ENCODE measurements around the gene AP5Z1.

The AP5Z1 gene

GRCh38 chr7:4739528-4739992, 35.9 kb upstream of the AP5Z1 start:
- peak; percentile 75 for DNase-seq (ENCODE audit: low read depth, low spot score)
- in situ Hi-C loops (cut with HindIII; ENCODE audit: low sequenced_read_pairs): no loop called here
- H3K4me3 ChIP-seq (ENCODE audit: low read depth, low read length): no peak overlapping the region
- TF ChIP-seq, protein P1, sequence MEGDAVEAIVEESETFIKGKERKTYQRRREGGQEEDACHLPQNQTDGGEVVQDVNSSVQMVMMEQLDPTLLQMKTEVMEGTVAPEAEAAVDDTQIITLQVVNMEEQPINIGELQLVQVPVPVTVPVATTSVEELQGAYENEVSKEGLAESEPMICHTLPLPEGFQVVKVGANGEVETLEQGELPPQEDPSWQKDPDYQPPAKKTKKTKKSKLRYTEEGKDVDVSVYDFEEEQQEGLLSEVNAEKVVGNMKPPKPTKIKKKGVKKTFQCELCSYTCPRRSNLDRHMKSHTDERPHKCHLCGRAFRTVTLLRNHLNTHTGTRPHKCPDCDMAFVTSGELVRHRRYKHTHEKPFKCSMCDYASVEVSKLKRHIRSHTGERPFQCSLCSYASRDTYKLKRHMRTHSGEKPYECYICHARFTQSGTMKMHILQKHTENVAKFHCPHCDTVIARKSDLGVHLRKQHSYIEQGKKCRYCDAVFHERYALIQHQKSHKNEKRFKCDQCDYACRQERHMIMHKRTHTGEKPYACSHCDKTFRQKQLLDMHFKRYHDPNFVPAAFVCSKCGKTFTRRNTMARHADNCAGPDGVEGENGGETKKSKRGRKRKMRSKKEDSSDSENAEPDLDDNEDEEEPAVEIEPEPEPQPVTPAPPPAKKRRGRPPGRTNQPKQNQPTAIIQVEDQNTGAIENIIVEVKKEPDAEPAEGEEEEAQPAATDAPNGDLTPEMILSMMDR (IDR thresholded peaks at IDR 0.05; ENCODE audit: low read depth, low read length): peak; percentile 55

GRCh38 chr7:4740796-4741195, 34.6 kb upstream of the AP5Z1 start:
- no peak overlapping the region for H3K4me3 ChIP-seq (ENCODE audit: low read depth, low read length)
- in situ Hi-C loops (cut with HindIII; ENCODE audit: low sequenced_read_pairs): no loop called here
- no peak for DNase-seq (ENCODE audit: low read depth, low spot score)
- TF ChIP-seq, protein P1 (IDR thresholded peaks at IDR 0.05; ENCODE audit: low read depth, low read length): no peak

- TF ChIP-seq, protein P1 (IDR thresholded peaks at IDR 0.05; ENCODE audit: low read depth, low read length): no peak
- no peak overlapping the region for H3K4me3 ChIP-seq (ENCODE audit: low read depth, low read length)
- no peak for DNase-seq (ENCODE audit: low read depth, low spot score)
- in situ Hi-C loops (cut with HindIII; ENCODE audit: low sequenced_read_pairs): no loop called here
Observed at GRCh38 chr7:4742051-4742573, 33.3 kb upstream of the AP5Z1 start.

DNA sequence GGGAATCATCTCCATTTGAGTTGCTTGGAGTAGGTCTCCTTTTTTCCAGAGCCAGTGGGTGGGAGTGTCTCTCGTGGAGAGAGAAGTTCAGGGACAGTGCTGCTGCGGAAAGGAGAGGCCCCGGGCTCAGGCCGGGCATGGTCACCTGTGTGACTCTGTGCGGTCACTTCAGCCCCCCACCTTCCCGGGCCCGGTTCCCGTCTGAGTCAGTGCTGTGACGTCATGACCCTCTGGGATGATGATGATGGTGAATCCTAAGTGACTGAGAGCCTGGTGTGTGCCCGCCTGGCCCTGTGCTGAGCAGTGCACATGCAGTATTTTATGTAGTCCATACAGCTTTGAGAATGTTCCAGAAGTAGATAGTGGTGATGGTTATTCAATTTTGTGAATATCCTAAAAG, 32.6 kb upstream of the AP5Z1 start:
- in situ Hi-C loops (cut with HindIII; ENCODE audit: low sequenced_read_pairs): no loop called here
- TF ChIP-seq, protein P1 (IDR thresholded peaks at IDR 0.05; ENCODE audit: low read depth, low read length): no peak
- no peak for DNase-seq (ENCODE audit: low read depth, low spot score)
- no peak overlapping the region for H3K4me3 ChIP-seq (ENCODE audit: low read depth, low read length)

- in situ Hi-C loops (cut with HindIII; ENCODE audit: low sequenced_read_pairs): no loop called here
- TF ChIP-seq, protein P1 (IDR thresholded peaks at IDR 0.05; ENCODE audit: low read depth, low read length): no peak
- H3K4me3 ChIP-seq (ENCODE audit: low read depth, low read length): no peak overlapping the region
- peak; percentile 100 for DNase-seq (ENCODE audit: low read depth, low spot score)
Observed at GRCh38 chr7:4744391-4745264, 30.8 kb upstream of the AP5Z1 start.

- H3K4me3 ChIP-seq (ENCODE audit: low read depth, low read length): no peak overlapping the region
- TF ChIP-seq, protein P1 (IDR thresholded peaks at IDR 0.05; ENCODE audit: low read depth, low read length): no peak
- DNase-seq (ENCODE audit: low read depth, low spot score): no peak
- in situ Hi-C loops (cut with HindIII; ENCODE audit: low sequenced_read_pairs): no loop called here
Observed at GRCh38 chr7:4745265-4745919, 30.0 kb upstream of the AP5Z1 start.

Measured in astrocyte of the spinal cord (primary cell).